EL (cell line): ENCODE results near the gene C6orf141.
"Not testable (repeated sequence)": the region's sequence is repeated elsewhere in the genome, so short reads cannot be mapped to it uniquely, and the experiment has no call there.

ENCODE experiments used
- DNase-seq: peaks from one replicate; pipeline ENCODE4 v3.0.0-alpha.2; 2016

The C6orf141 gene

GRCh38 chr6:49579649-49580048 is 29.2 kb downstream of the C6orf141 start:
- DNase-seq, result no peak

DNA sequence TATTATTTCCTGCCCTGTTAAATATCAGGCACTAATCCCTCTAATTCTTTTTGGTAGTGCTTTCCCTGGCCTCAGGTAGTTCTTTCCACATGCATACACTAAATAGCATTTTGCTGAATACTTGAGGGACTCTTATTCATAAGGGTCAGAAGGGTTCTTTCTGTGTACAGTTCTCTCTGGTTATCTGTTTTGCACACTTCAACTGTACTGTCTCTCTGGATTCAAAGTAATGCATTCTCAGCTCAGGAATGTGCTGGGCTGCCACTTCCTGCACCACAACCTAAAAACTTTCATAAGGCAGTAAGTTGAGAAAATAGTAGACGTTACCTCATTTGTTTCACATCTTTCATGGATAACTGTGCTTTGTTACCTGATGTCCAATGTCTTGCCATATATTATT is 32.1 kb downstream of the C6orf141 start:
- peak; percentile 12 for DNase-seq

- not testable (repeated sequence) for DNase-seq
Observed at GRCh38 chr6:49587262-49587661, 36.8 kb downstream of the C6orf141 start.
